GM12878 (cell line): ENCODE measurements around the gene MYO9B. TPM values are rescaled to one million over a fixed set of nuclear protein-coding genes. Genes with fewer than 3 reads are reported as not detected.

ENCODE experiments used
- ASH2L ChIP-seq: fragments of 300-600, 200-600 bp; sonication (generic); IDR thresholded peaks from 2 replicates; pipeline ENCODE4 v1.6.1; 2017; ENCODE audit warnings: low read depth, mild to moderate bottlenecking, borderline replicate concordance
- CBX5 ChIP-seq: sonication (generic); IDR thresholded peaks from 2 replicates; pipeline ENCODE4 v1.6.1; 2016; ENCODE audit warnings: low read depth, moderate library complexity, mild to moderate bottlenecking, inconsistent platforms
- CHD2 ChIP-seq: IDR thresholded peaks from 2 replicates; pipeline ENCODE4 v1.6.1; 2011; ENCODE audit warnings: low read depth, low read length, improper control_type of control experiment, borderline replicate concordance
- CUX1 ChIP-seq: IDR thresholded peaks from 2 replicates; pipeline ENCODE4 v1.6.1; 2012; ENCODE audit warnings: improper control_type of control experiment, low read depth, low read length; ENCODE audit not compliant: insufficient replicate concordance
- HCFC1 ChIP-seq: fragments of 150-350 bp; IDR thresholded peaks from 2 replicates; pipeline ENCODE4 v1.6.1; 2014; ENCODE audit warnings: low read length
- HDAC2 ChIP-seq: fragments of 200-600 bp; sonication (generic); IDR thresholded peaks from 2 replicates; pipeline ENCODE4 v1.6.1; 2017
- KDM1A ChIP-seq: fragments of 200-600 bp; sonication (generic); IDR thresholded peaks from 2 replicates; pipeline ENCODE4 v1.6.1; 2016; ENCODE audit warnings: borderline replicate concordance
- KLF5 ChIP-seq: fragments of 450-650 bp; IDR thresholded peaks from 2 replicates; pipeline ENCODE4 v1.6.1; 2014; ENCODE audit warnings: mild to moderate bottlenecking; ENCODE audit not compliant: partially characterized antibody
- LARP7 ChIP-seq: fragments of 450-650 bp; IDR thresholded peaks from 2 replicates; pipeline ENCODE4 v1.6.1; 2017; ENCODE audit warnings: mild to moderate bottlenecking
- NFIC ChIP-seq: IDR thresholded peaks from 2 replicates; pipeline ENCODE4 v1.6.1; 2012; ENCODE audit warnings: low read depth, mild to moderate bottlenecking, inconsistent platforms, low read length, moderate library complexity
- NFYB ChIP-seq: IDR thresholded peaks from 2 replicates; pipeline ENCODE4 v1.6.1; 2011; ENCODE audit warnings: low read depth, mild to moderate bottlenecking, low read length, improper control_type of control experiment, moderate library complexity; ENCODE audit not compliant: insufficient read depth
- PKNOX1 ChIP-seq: fragments of 450-650 bp; IDR thresholded peaks from 2 replicates; pipeline ENCODE4 v1.6.1; 2016; ENCODE audit warnings: mild to moderate bottlenecking
- POLR2AphosphoS2 ChIP-seq: IDR thresholded peaks from 2 replicates; pipeline ENCODE4 v1.6.1; 2011; ENCODE audit warnings: low read depth, mild to moderate bottlenecking, low read length, improper control_type of control experiment, moderate library complexity
- RELB ChIP-seq: fragments of 450-650 bp; IDR thresholded peaks from 2 replicates; pipeline ENCODE4 v1.6.1; 2017; ENCODE audit warnings: low read depth, mild to moderate bottlenecking, moderate library complexity
- SREBF1 ChIP-seq: IDR thresholded peaks from 2 replicates; pipeline ENCODE4 v1.6.1; 2012; ENCODE audit warnings: mild to moderate bottlenecking, low read length
- SRF ChIP-seq, 2 experiments: IDR thresholded peaks; 2 replicates each; pipeline ENCODE4 v1.6.1; 2011; ENCODE audit warnings: low read depth in 2 of 2, low read length in 2 of 2, mild to moderate bottlenecking in 1 of 2, moderate library complexity in 1 of 2
- TAF1 ChIP-seq: IDR thresholded peaks from 2 replicates; pipeline ENCODE4 v1.6.1; 2011; ENCODE audit warnings: mild to moderate bottlenecking, low read depth, low read length, borderline replicate concordance
- YBX1 ChIP-seq: fragments of 450-650 bp; IDR thresholded peaks from 2 replicates; pipeline ENCODE4 v1.6.1; 2016; ENCODE audit warnings: antibody characterized with exemption
- ZNF384 ChIP-seq: IDR thresholded peaks from 2 replicates; pipeline ENCODE4 v1.6.1; 2012; ENCODE audit warnings: low read depth, mild to moderate bottlenecking, low read length, improper control_type of control experiment, borderline replicate concordance
- polyA plus RNA-seq, 11 experiments: library from polyadenylated mRNA; depleted of rRNA in 4 of 11; unstranded in 6 of 11; stranded (reverse) in 5 of 11; fragments of >200 nt; fragmentation: Nextera tagmentation in 4 of 11; fragmentation: Illumina TruSeq in 1 of 11; extraction: Ambion mirVana in 4 of 11; extraction: Trizol in 1 of 11; gene quantifications; 1 replicate in 1 of 11; 2 replicates in 10 of 11; pipeline versions ENCODE4 v1.2.1 to v1.2.3, GENCODE V29; 2011 to 2016; ENCODE audit warnings: inconsistent platforms in 2 of 11, missing spikeins in 2 of 11, low read depth in 1 of 11
- total RNA-seq, 4 experiments: library from RNA; depleted of rRNA in 3 of 4; stranded (reverse); fragments of >200 nt in 3 of 4; fragmentation: Illumina TruSeq in 1 of 4; extraction: Trizol in 1 of 4; gene quantifications; 2 replicates each; pipeline versions ENCODE4 v1.2.1 to v1.2.3, GENCODE V29; 2013 to 2021

The MYO9B gene
- total and polyA plus RNA-seq, 10 of the 15 experiments (the other 5 are each of a cell fraction or from before 2014, with no cell fraction given), result 5.4 to 165 (median 45.8) TPM

DNA sequence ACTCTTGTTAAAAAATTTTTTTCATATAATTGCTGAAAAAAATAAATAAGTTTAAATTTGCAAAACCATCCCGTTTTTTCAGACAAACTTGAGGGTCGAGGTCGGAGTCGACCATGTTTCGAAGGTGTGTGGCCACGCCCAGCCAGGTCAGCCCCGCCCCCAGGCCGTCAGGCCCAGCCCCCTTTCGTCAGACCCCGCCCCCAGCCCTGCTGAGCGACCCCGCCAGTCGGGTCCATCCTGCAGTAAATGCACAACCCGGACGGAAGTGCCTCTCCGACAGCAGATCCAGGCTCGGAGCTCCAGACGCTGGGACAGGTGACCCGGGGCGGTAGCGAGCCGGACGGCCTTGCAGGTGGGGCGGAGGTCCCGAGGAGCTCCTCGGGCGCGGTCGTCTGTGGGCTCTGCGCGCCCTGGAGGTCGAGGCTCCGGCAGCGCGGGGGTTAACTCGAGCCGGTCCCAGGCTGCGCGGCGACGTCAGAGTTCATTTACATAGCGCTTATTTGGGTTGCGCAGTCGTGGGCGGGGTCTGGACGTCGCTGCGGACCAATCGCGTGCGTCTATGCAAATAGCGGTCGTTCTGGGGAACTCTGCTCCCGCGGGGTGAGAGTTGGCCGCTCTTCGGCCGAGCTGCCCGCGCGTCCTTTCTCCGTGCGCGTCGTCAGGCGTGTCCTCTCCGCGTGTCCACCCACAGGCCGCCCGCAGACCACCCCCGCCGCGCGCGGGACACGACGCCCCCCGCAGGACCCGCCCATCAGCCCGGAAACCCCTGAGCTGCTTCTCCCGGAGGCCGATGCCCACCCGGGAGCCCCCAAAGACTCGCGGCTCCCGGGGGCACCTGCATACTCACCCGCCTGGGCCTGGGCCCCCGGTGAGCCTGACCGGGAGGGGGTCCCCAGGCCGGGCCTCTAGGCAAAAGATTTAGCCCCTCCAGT, 150.7 kb downstream of the MYO9B start, which contains the start of gene OCEL1 (continued):
- TF ChIP-seq CUX1 (no peak), NFIC (no peak), RELB (peak; percentile 82), YBX1 (no peak), SREBF1 (no peak), LARP7 (no peak; the same call in 1 of the 2 replicates), HCFC1 (peak; percentile 25; the same call in 1 of the 2 replicates), NFYB (peak; percentile 68; the same call in 1 of the 2 replicates), TAF1 (peak; percentile 63; the same call in 1 of the 2 replicates), KLF5 (peak; percentile 52), POLR2AphosphoS2 (peak; percentile 49; the same call in 1 of the 2 replicates), PKNOX1 (peak; percentile 59), ASH2L (no peak), ZNF384 (no peak), SRF (IDR thresholded peaks at IDR 0.05; ENCODE audit: low read depth in 2 of 2, low read length in 2 of 2) (peak; percentile 61 to 80; a peak in 2 of 4 replicates), HDAC2 (no peak), CBX5 (no peak), CHD2 (peak; percentile 67; the same call in 1 of the 2 replicates), KDM1A (no peak)
